Fibroblast of skin of abdomen (primary cell): ENCODE results near the gene ABI3BP.

Experiments
- DNase-seq: peaks from one replicate; pipeline ENCODE4 v3.0.0-alpha.2; 2013

ABI3BP gene

GRCh38 chr3:100984308-100984707, 8.9 kb downstream of the ABI3BP start:
- no peak for DNase-seq

GRCh38 chr3:100982710-100983109, 10.5 kb downstream of the ABI3BP start:
- peak; percentile 55 for DNase-seq

GRCh38 chr3:100981164-100981911, 11.9 kb downstream of the ABI3BP start:
- no peak for DNase-seq

GRCh38 chr3:100978011-100978659, 15.1 kb downstream of the ABI3BP start:
- DNase-seq = peak; percentile 26

GRCh38 chr3:100976611-100977010, 16.6 kb downstream of the ABI3BP start:
- DNase-seq = no peak

DNA sequence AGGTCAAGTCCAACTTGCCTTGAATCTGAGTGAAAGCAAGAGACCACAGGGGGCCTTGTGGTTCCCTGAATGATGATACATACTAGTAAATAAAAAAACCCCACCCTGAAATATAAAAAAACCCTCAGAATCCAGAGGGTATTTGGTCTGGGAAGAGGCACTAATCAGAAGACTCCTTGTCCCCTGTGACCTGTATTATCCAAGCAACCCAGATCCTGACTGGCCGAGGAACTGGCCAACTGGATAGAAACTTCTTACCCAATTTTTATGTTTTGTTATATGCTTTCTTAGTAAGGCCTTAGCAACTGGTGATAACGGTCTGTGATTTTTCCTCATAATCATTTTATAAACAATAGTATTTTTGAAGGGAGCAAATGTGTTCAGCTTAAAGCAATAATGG, 17.5 kb downstream of the ABI3BP start:
- no peak for DNase-seq

- DNase-seq = no peak
Measured at GRCh38 chr3:100973594-100973993, 19.6 kb downstream of the ABI3BP start.

DNA sequence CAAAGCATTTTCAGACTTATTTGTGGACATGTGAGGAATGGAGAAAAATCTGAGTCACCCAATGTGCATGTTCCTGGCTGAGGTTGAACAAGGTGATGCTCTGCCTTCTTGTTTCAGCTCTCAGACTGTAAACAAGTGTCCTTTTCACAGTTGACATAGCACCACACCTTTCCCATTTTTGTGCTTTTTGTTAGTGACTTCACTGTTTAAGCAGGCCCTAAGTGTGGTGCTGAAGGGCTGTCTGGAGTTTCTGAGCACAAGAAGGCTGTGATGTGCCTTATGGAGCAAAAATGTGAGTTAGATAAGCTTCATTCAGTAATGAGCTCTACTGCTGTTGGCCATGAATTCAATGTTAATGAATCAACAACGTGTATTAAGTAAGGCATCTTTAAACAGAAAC, 20.4 kb downstream of the ABI3BP start:
- peak; percentile 56 for DNase-seq

- no peak for DNase-seq
Measured at GRCh38 chr3:100972301-100972844, 20.8 kb downstream of the ABI3BP start.

DNA sequence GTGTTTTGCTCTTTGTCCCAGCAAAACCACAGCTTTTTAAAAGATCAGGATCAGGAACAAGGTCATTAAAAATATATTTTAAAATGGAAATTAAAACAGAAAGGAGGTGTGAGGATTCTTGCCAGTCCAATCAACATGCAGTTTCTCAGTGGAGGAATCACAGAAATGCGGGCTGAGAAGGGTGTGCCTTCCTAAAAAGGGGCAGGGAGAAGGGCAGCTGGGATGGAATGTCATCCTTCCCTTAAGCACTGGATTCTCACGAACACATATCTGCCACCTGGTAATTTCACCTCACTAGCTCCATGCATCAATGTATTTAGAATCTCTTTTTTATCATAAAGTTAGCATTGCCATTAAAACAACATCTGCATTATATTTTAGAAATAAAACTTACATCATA, 21.4 kb downstream of the ABI3BP start:
- DNase-seq = no peak

DNA sequence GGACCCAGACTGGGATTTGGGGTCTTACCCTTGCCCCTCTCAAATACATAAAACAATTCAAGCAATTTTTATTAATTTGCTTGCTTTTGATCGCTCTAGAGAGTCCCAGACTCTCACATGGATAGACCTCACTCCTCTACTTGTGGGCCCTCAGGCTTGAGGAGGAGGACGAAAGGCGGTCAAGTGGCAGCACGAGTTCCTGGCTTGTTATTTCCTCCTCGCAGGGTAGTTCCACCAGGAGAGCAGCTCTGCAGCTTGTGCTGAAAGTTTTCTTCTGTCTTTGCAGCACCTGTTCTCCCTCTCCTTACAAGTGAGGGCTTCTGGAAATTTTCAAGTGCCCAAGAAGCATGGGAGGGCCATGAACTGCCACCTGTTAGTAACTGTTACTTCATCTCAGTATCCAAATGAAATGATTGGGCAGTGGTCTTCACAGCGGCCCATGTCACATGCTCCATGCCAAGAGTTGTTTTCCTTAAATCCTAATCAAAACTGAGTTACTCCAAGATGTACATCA, 22.7 kb downstream of the ABI3BP start:
- no peak for DNase-seq

- DNase-seq = peak; percentile 73
Measured at GRCh38 chr3:100968932-100969906, 24.0 kb downstream of the ABI3BP start.

DNA sequence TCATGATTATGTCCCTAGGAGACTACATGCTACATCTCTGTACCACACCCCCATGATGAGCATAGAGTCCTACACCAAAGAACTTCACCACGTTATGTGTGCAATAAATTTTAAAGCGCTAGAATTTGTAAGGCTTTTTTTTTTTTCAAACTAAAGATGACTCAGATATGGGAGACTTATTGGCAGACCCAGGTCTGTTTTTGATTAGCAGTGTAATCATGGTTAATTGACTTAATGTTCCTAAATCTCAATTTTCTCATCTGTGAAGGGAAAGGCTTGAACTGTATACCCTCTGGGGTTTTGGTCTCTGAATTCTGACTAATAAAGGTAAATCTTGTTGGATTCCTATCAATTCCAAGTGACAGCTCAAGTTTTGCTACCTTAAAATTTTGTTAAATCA, 26.4 kb downstream of the ABI3BP start:
- peak; percentile 85 for DNase-seq

DNA sequence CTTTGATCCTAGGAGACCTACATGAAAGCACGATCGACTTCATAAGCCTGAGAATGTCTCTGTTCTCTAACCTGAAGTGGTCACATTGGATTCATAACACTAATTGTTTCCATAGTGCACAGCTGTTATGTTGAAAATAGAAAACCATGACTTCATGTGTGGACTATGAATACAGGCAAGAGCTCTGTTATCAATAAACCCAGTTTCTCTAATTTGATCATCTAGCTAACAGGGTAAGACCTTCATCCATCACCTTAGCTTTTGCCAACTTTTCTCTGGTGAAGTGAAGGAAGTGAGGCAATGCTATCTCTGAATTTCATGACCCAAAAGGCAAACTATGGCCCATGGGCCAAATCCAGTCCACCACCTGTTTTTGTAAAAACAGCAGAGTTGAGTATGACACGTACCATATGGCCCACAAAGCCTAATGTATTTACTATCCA, 27.2 kb downstream of the ABI3BP start:
- DNase-seq = peak; percentile 60

DNA sequence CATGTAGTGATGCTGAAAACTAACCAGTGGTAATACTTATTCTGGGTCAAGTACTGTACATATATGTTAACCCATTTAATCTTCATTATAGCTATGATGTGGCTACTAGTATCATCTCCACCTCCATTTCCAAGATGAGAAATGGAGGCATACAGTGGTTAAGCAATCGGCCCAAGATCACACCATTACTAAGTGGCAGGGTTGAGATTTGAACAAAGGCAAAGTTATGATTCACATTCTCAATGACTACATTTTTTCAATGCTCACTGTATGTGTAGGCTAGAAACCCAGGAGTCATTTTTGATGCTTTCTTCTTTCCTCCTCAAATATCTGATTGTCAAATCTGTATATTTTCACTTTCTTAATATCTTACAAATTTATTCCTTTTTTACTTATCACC, 30.2 kb downstream of the ABI3BP start:
- DNase-seq = no peak

DNA sequence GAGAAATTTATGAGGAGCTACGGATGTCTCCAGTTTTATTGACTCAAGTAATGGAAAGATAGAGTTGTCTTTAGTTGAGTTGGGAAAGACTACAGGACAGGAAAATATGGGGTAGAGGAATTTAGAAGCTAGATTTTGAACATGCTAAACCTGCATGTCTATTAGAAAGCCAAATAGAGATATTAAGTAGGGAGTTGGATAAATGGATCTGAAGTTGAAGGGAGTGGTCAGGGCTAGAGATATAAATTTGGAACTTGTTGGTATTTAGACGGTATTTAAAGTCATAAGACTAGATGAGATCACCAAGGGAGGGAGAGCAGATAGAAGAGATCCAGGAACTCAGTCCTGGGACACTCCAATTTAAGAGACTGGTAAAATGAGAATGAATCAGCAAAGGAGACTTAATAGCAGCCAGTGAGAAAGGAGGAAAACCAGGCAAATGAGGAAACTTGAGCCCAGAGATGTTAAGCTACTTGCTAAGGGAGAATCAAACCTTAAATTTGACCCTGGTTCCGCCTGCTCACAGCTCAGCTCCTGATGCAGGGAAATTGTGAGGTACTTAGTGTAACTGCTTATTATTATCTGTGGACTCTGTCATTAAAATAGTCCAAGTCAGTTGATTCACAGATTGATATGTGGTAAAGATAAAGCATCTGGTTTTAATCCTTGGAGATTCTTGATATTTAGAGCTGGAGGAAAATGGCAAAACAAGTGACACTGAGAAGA, 35.8 kb downstream of the ABI3BP start:
- DNase-seq = peak; percentile 37

DNA sequence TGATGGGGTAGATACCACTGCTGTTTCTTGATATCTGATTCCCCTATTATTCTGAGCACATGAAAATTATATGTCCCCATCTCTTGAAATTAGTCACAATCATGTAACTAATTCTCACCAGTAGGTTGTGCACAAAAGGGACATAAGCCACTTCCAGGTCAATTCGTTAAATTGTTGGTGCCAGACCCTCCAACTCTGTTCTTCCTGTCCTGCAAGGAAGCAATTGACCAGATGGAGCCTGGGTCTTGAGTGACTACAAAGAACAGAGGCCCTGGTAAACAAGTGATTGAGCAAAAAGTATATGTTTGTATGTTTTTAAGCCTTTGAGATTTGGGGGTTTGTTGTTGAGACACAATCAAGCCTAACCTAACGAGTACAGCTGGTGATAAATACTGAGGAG, 36.9 kb downstream of the ABI3BP start:
- DNase-seq = no peak

GRCh38 chr3:100954990-100955389, 38.2 kb downstream of the ABI3BP start:
- DNase-seq = peak; percentile 98

DNA sequence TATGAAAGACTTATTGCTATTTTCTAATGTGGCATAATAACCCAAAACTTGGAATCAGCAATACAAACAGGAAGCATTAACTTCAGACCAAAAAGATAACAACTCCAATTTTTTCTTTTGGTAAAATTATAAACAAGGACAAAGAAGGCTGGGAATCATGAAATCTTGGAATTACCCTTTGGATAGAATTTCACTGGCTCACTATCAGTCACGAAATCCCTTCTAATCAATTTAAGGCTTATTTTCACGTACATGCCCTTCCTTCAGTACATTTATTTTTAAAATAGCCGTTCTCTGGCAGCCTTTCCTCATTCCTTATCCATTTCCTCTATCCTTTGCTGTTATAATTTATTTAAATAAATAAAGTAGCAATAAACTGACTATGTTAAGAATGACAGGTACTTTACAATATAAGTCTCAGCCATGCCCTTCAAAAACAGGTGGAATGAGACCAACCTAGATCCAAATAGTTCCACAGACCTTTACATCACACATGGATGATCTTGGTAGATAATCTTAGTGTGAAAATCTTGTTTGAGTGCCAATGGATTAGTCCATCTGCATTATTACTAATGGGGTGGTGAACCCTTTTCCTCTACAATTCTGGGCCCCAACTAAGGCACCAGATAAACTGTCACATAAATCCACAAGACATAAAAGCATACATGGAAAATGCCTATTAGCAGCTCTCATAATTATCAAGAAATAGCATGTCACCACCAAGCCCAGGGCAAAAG, 38.9 kb downstream of the ABI3BP start:
- peak; percentile 35 for DNase-seq

GRCh38 chr3:100953103-100953502, 40.1 kb downstream of the ABI3BP start:
- DNase-seq = no peak

DNA sequence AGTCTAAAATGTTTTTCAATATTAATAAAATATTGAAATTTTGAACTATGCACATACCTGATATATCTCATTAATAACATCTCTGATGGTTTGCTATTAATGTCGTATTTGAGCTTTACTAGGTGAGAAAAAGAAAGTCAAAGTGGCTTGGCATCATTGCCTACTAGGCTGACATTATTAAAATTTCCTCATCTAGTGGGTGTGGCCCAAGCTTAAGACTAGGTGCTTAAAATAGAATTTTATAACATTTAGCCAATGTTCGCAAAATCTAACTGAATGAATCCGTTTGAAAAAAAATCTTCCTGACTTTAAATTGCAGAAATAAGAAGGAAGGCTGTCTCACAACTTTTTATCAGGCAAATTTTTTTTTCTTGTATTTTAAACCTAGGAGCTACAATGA, 46.1 kb downstream of the ABI3BP start:
- no peak for DNase-seq
